Smooth muscle cell of bladder (primary cell): ENCODE measurements around the gene FEN1. TPM values are rescaled to one million over a fixed set of nuclear protein-coding genes. Genes with fewer than 3 reads are reported as not detected.

Experiments
- total RNA-seq: library from RNA; depleted of rRNA; stranded (reverse); fragments of >200 nt; gene quantifications from 2 replicates; pipeline ENCODE4 v1.2.3, GENCODE V29; 2014

Gene FEN1
- 4.4 and 6.0 TPM in 2 replicates for total RNA-seq

GRCh38 chr11:61792310-61793082 is at the start of gene FEN1, which contains the start of gene TMEM258:
Gene FEN1, plus strand, starts transcription at chr11:61792911. Its CDS starts 2,451 bp downstream, at chr11:61795362.
Gene TMEM258, minus strand, starts transcription at chr11:61792599. Its CDS starts 41 bp downstream, at chr11:61792558.

DNA sequence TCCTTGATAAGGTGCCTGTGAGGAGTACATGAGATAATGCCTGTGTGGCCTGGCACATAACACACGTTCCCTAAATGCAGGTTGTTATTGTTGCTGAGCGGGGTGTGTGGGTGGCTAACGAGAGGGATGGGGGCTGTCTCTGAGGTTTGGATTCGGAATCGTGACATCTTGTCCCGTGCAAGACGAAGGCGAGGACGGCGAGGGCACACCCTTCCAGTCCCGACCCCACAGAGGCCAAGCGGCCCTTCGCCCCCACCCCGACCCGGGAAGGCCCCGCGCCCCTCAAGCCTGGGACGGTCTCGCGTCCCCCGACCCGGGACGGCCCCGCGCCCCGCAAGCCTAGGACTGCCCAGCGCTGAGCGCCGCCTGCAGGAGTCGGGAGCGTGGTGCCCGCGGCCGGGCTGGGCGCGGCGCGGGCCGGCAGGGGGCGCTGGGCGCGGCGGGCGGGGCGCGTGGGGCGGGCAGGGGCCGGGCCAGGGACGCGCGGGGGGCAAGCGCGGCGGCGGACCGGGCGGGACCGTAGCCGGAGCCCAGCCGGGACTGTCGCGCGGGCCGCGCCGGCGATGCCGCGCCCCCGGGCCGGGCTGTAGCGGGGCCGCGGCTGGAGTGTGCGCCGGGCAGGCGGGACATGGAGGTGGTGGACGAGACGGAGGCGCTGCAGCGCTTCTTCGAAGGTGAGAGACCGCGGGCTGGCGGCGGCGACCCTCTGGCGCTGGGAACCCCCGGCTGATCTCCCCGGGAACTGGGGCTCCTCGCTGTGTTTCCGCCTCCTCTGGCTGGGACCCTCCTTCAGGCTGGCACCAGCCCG is 40.4 kb upstream of the FEN1 start, which contains the start of gene MYRF:
Gene MYRF, plus strand, starts transcription at position 520 of the 808 bp plus-strand sequence. Its CDS starts 109 bp downstream, at position 629.

DNA sequence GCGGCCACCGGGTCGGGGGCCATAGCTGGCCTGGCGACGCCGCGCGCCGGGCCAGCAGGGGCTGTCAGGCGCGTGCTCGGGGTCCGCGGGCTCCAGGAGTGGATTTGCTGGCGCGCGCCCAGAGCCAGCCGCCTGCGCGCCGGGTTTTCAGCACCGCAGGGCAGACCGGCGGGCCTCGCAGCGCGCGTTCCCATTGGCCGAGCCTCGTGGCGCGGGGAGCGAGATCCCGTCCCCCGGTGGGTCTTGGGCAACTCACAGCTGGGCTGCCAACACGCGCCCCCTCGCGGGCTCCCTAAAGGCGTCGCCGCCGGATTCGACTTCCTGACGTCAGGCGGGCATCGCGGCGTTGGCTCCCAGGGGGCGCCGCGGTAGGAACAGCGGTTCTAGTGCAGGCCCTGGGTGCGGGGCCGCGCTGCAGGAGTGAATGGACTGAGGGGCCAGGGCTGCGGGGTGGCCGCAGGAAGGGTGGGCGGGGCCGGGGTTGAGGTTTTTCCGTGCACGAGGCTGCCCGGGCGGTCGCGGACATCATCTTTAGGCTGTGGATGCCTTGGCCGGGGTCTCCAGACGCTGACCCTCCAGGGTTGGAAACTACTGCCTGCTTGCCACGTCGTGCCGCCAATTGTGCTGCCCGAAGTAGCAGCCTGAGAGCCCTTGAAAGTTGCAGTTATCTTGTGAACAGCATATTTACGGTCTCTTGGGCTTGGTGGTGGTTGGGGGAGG is 24.2 kb downstream of the FEN1 start, which contains the start of gene FADS1:
Gene FADS1, minus strand, starts transcription at position 268 of the 720 bp plus-strand sequence. Its CDS starts 74 bp downstream, at position 194.

GRCh38 chr11:61827571-61828378 is 35.1 kb downstream of the FEN1 start, which contains the start of gene FADS2:
Gene FADS2, plus strand, starts transcription at chr11:61828300. Its CDS starts 91 bp downstream, at chr11:61828391.

Other genes with a start within 250 kb of the FEN1 start
- gene SYT7, start 211.8 kb upstream of the FEN1 start, total RNA-seq, result 0.74 and 1.4 TPM in 2 replicates
- 1.3 and 1.8 TPM in 2 replicates for gene DAGLA, start 112.5 kb upstream of the FEN1 start, total RNA-seq
- under 0.01 and 0.65 TPM in 2 replicates for gene MYRF, start 40.3 kb upstream of the FEN1 start, total RNA-seq
- gene TMEM258, start 312 bp upstream of the FEN1 start, total RNA-seq, result 174 and 185 TPM in 2 replicates
- 154 and 160 TPM in 2 replicates for gene FADS1, start 24.1 kb downstream of the FEN1 start, total RNA-seq
- 319 and 396 TPM in 2 replicates for gene FADS2, start 35.4 kb downstream of the FEN1 start, total RNA-seq
- 74.4 and 103 TPM in 2 replicates for gene FADS3, start 98.6 kb downstream of the FEN1 start, total RNA-seq
- 4.3 and 5.9 TPM in 2 replicates for gene RAB3IL1, start 124.7 kb downstream of the FEN1 start, total RNA-seq
- gene BEST1, start 157.4 kb downstream of the FEN1 start, total RNA-seq, result 5.5 and 7.3 TPM in 2 replicates
- 1,182 and 1,905 TPM in 2 replicates for gene FTH1, start 174.7 kb downstream of the FEN1 start, total RNA-seq